DND-41 (cell line): Measurements from ENCODE around the gene TSPAN5.

Source experiments
- ATAC-seq: fragments of 200-7000 bp; cut with Tn5 transposase; 3 replicates; pipeline ENCODE4 v1.9.1; 2021; ENCODE audit warnings: low read depth; ENCODE audit not compliant: insufficient read depth
- DNase-seq: peaks from one replicate; pipeline ENCODE4 v3.0.0-alpha.2; 2020
- H2AFZ ChIP-seq: 2 replicates; pipeline ENCODE4 v1.6.0; 2012; ENCODE audit warnings: low read depth, low read length
- H3K27ac ChIP-seq: 2 replicates; pipeline ENCODE4 v1.5.1; 2012; ENCODE audit warnings: low read length, inconsistent platforms
- H3K27me3 ChIP-seq: fragments of 200-600 bp; sonication (generic); 2 replicates; pipeline ENCODE4 v1.6.0; 2012; ENCODE audit warnings: low read length, mild to moderate bottlenecking, inconsistent platforms; ENCODE audit not compliant: insufficient read depth, poor library complexity
- H3K36me3 ChIP-seq: 2 replicates; pipeline ENCODE4 v1.5.1; 2012; ENCODE audit warnings: low read length, inconsistent platforms; ENCODE audit not compliant: insufficient read depth
- H3K4me1 ChIP-seq: 2 replicates; pipeline ENCODE4 v1.5.1; 2012; ENCODE audit warnings: mild to moderate bottlenecking, low read length; ENCODE audit not compliant: insufficient read depth
- H3K4me2 ChIP-seq: 2 replicates; pipeline ENCODE4 v1.6.0; 2012; ENCODE audit warnings: mild to moderate bottlenecking, moderate library complexity, low read length, inconsistent platforms; ENCODE audit not compliant: insufficient read depth
- H3K4me3 ChIP-seq, 2 experiments: fragments of 200-600 bp in 1 of 2; shearing (Covaris generic) in 1 of 2; 2 replicates each; pipeline ENCODE4 v1.5.1; 2012 to 2016; ENCODE audit warnings: inconsistent platforms in 2 of 2, low read length in 2 of 2, mild to moderate bottlenecking in 2 of 2, low read depth in 1 of 2, moderate library complexity in 1 of 2
- H3K79me2 ChIP-seq: 2 replicates; pipeline ENCODE4 v1.6.0; 2012; ENCODE audit warnings: low read length, inconsistent platforms; ENCODE audit not compliant: insufficient read depth
- H3K9ac ChIP-seq: 2 replicates; pipeline ENCODE4 v1.6.0; 2012; ENCODE audit warnings: low read depth, mild to moderate bottlenecking, inconsistent platforms, low read length, moderate library complexity
- H3K9me3 ChIP-seq: 2 replicates; pipeline ENCODE4 v1.5.1; 2012; ENCODE audit warnings: low read length, moderate library complexity, mild to moderate bottlenecking, inconsistent platforms; ENCODE audit not compliant: insufficient read depth, severe bottlenecking
- H4K20me1 ChIP-seq: 2 replicates; pipeline ENCODE4 v1.6.0; 2012; ENCODE audit warnings: low read length; ENCODE audit not compliant: insufficient read depth
- EZH2 ChIP-seq: IDR thresholded peaks from 3 replicates; pipeline ENCODE4 v1.6.1; 2012; ENCODE audit warnings: borderline replicate concordance, low read depth, mild to moderate bottlenecking, moderate library complexity, low read length, inconsistent platforms; ENCODE audit not compliant: severe bottlenecking
- TF ChIP-seq, protein P1 (sequence below): IDR thresholded peaks from 2 replicates; pipeline ENCODE4 v1.5.1; 2012; ENCODE audit warnings: borderline replicate concordance, low read length, moderate library complexity, mild to moderate bottlenecking; ENCODE audit not compliant: poor library complexity, severe bottlenecking; ENCODE audit errors: extremely low read depth

The TSPAN5 gene

DNA sequence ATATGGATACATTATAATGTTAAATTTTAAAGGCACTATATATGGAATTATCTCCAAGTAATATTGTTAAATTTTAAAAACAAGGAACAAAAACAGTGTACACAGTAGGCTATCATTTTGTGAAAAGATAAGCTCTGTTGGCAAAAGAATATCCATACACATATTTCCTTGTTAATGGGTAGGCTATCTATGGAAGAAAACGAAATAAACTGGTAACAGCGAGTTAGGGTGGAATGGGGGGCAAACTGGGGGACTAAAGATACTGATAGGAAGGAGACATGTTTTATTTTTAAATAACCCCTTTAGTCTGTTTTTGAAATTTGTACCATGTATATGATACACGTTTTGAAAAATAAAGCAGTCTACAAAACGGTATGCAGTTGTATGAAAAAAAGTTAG lies 3.6 kb upstream of the TSPAN5 start:
- ATAC-seq, result no peak
- Histone ChIP-seq H3K9me3 (peaks cover 36% of the 10 kb centered on the region), H3K4me3 (no peak overlapping the region), H3K4me2 (no peak overlapping the region), H3K79me2 (no peaks in the 10 kb centered on the region), H3K9ac (no peak overlapping the region), H4K20me1 (no peaks in the 10 kb centered on the region), H3K27me3 (no peaks in the 10 kb centered on the region), H3K36me3 (0 out of 2 replicates have a peak, but pooled peaks cover 5% of the 10 kb centered on the region), H3K27ac (no peak overlapping the region), H2AFZ (no peak overlapping the region), H3K4me1 (no peaks in the 10 kb centered on the region; the same call in 1 of the 2 replicates)
- TF ChIP-seq, protein P1, sequence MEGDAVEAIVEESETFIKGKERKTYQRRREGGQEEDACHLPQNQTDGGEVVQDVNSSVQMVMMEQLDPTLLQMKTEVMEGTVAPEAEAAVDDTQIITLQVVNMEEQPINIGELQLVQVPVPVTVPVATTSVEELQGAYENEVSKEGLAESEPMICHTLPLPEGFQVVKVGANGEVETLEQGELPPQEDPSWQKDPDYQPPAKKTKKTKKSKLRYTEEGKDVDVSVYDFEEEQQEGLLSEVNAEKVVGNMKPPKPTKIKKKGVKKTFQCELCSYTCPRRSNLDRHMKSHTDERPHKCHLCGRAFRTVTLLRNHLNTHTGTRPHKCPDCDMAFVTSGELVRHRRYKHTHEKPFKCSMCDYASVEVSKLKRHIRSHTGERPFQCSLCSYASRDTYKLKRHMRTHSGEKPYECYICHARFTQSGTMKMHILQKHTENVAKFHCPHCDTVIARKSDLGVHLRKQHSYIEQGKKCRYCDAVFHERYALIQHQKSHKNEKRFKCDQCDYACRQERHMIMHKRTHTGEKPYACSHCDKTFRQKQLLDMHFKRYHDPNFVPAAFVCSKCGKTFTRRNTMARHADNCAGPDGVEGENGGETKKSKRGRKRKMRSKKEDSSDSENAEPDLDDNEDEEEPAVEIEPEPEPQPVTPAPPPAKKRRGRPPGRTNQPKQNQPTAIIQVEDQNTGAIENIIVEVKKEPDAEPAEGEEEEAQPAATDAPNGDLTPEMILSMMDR, result no peak
- TF ChIP-seq EZH2, result no peak
- DNase-seq, result no peak

- Histone ChIP-seq H3K4me3 (no peak overlapping the region), H3K27me3 (no peaks in the 10 kb centered on the region), H3K4me1 (no peaks in the 10 kb centered on the region; the same call in 1 of the 2 replicates), H3K9me3 (peaks cover 36% of the 10 kb centered on the region), H3K27ac (no peak overlapping the region), H3K4me2 (no peak overlapping the region), H3K79me2 (no peaks in the 10 kb centered on the region), H3K36me3 (0 out of 2 replicates have a peak, but pooled peaks cover 5% of the 10 kb centered on the region), H4K20me1 (no peaks in the 10 kb centered on the region), H2AFZ (no peak overlapping the region), H3K9ac (no peak overlapping the region)
- ATAC-seq (no peak), DNase-seq (no peak)
- TF ChIP-seq, protein P1, result no peak
- no peak for TF ChIP-seq EZH2
These were observed 3.1 kb upstream of the TSPAN5 start for GRCh38 chr4:98661371-98662054.

- DNase-seq, result no peak
- H3K9ac ChIP-seq, result no peak overlapping the region
These were observed 1.5 kb upstream of the TSPAN5 start for GRCh38 chr4:98659741-98660462.

More at GRCh38 chr4:98659741-98660462, 1.5 kb upstream of the TSPAN5 start:
- ATAC-seq, result no peak
- TF ChIP-seq, protein P1, result no peak
- TF ChIP-seq EZH2, result no peak
- Histone ChIP-seq H3K9me3 (peaks cover 22% of the 10 kb centered on the region), H4K20me1 (no peaks in the 10 kb centered on the region), H3K4me3 (no peak overlapping the region), H2AFZ (no peak overlapping the region), H3K4me2 (no peak overlapping the region), H3K36me3 (no peaks in the 10 kb centered on the region), H3K4me1 (no peaks in the 10 kb centered on the region; the same call in 1 of the 2 replicates), H3K27me3 (no peaks in the 10 kb centered on the region), H3K27ac (no peak overlapping the region), H3K79me2 (no peaks in the 10 kb centered on the region)
